ENCODE measurements around the gene RBM47. TPM values are rescaled to one million over a fixed set of nuclear protein-coding genes. Genes with fewer than 3 reads are reported as not detected.

Gene RBM47
- total RNA-seq, 1 donor from 2014 or later: 0.12 TPM

DNA sequence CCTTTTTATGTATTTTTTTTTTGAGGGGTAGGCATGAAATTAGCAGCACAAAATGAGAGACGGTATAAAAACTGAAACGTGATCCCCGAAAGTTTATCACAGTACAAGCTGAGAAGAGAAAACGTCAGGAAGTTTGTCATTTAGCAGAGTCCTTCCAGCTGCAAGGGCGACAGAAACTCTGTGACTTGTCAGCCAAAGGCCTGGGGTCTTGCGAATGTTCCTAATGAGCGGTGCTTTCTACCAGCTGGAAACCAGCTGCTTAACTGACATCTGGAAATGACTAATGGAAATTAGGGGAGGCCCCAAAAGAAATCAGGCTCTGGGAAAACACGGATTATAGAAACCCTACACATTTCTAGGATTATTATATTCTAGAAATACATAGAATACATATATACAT, 228.0 kb downstream of the RBM47 start:
- peaks cover 4% of the 10 kb centered on the region for H3K27me3 Mint-ChIP-seq (ENCODE audit: low read depth)
- no peaks in the 10 kb centered on the region for H3K9me3 Mint-ChIP-seq (ENCODE audit: low read depth)
- no peaks in the 10 kb centered on the region for H3K36me3 Mint-ChIP-seq (ENCODE audit: low read depth)
- H3K4me3 Mint-ChIP-seq (ENCODE audit: unreplicated experiment): no peak overlapping the region
- DNase-seq (ENCODE audit: low spot score): no peak
- H3K4me1 Mint-ChIP-seq (ENCODE audit: low read depth): no peaks in the 10 kb centered on the region
- no peak overlapping the region for H3K27ac Mint-ChIP-seq (ENCODE audit: unreplicated experiment)
- TF ChIP-seq, protein P1, sequence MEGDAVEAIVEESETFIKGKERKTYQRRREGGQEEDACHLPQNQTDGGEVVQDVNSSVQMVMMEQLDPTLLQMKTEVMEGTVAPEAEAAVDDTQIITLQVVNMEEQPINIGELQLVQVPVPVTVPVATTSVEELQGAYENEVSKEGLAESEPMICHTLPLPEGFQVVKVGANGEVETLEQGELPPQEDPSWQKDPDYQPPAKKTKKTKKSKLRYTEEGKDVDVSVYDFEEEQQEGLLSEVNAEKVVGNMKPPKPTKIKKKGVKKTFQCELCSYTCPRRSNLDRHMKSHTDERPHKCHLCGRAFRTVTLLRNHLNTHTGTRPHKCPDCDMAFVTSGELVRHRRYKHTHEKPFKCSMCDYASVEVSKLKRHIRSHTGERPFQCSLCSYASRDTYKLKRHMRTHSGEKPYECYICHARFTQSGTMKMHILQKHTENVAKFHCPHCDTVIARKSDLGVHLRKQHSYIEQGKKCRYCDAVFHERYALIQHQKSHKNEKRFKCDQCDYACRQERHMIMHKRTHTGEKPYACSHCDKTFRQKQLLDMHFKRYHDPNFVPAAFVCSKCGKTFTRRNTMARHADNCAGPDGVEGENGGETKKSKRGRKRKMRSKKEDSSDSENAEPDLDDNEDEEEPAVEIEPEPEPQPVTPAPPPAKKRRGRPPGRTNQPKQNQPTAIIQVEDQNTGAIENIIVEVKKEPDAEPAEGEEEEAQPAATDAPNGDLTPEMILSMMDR (IDR thresholded peaks at IDR 0.05): no peak

DNA sequence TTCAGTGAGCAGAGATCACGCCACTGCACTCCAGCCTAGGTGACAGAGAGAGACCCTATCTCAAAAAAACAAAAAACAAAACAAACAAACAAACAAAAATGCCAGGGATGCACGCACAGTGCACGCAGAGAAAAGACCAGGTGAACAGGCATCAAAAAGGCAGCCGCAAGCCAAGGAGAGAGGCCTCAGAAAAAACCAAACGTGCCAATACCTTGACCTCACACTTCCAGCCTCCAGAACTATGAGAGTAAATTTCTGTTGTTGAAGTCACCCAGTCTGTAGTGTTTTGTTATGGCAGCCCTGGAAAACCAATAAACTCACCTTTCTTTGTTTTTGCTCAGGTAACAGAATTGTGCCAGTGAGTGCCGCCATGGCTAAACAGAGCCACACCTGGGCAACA, 228.6 kb downstream of the RBM47 start:
- no peak overlapping the region for H3K4me3 Mint-ChIP-seq (ENCODE audit: unreplicated experiment)
- peaks cover 5% of the 10 kb centered on the region for H3K4me1 Mint-ChIP-seq (ENCODE audit: low read depth)
- TF ChIP-seq, protein P1 (IDR thresholded peaks at IDR 0.05): no peak
- no peak for DNase-seq (ENCODE audit: low spot score)
- H3K27ac Mint-ChIP-seq (ENCODE audit: unreplicated experiment): no peak overlapping the region
- no peaks in the 10 kb centered on the region for H3K9me3 Mint-ChIP-seq (ENCODE audit: low read depth)
- peaks cover 4% of the 10 kb centered on the region for H3K27me3 Mint-ChIP-seq (ENCODE audit: low read depth)
- no peaks in the 10 kb centered on the region for H3K36me3 Mint-ChIP-seq (ENCODE audit: low read depth)

DNA sequence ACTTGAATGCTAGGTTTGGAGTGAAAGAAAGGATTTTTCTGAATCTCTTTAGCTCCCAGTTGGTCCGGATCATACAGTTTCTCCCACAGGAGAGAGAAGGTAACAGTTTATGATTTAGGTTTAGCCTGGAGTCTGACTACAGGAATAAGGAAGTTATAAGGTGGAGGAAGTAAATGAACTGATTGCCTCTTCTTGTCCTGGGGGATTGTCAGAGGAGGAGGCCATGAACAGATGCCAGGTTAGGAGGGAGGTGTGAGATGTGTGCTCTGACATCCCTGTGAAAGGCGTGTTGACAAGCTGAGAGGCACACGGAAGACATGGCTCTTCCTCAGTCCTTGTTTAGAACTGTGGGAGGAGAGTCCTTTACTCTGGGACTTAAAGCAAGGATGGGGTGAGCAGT, 230.1 kb downstream of the RBM47 start:
- TF ChIP-seq, protein P1 (IDR thresholded peaks at IDR 0.05): no peak
- Mint-ChIP-seq H3K4me3 (ENCODE audit: unreplicated experiment) (no peak overlapping the region), H3K27ac (ENCODE audit: unreplicated experiment) (no peak overlapping the region), H3K4me1 (ENCODE audit: low read depth) (peaks cover 9% of the 10 kb centered on the region), H3K36me3 (ENCODE audit: low read depth) (no peaks in the 10 kb centered on the region), H3K9me3 (ENCODE audit: low read depth) (no peaks in the 10 kb centered on the region), H3K27me3 (ENCODE audit: low read depth) (peaks cover 4% of the 10 kb centered on the region)
- no peak for DNase-seq (ENCODE audit: low spot score)

DNA sequence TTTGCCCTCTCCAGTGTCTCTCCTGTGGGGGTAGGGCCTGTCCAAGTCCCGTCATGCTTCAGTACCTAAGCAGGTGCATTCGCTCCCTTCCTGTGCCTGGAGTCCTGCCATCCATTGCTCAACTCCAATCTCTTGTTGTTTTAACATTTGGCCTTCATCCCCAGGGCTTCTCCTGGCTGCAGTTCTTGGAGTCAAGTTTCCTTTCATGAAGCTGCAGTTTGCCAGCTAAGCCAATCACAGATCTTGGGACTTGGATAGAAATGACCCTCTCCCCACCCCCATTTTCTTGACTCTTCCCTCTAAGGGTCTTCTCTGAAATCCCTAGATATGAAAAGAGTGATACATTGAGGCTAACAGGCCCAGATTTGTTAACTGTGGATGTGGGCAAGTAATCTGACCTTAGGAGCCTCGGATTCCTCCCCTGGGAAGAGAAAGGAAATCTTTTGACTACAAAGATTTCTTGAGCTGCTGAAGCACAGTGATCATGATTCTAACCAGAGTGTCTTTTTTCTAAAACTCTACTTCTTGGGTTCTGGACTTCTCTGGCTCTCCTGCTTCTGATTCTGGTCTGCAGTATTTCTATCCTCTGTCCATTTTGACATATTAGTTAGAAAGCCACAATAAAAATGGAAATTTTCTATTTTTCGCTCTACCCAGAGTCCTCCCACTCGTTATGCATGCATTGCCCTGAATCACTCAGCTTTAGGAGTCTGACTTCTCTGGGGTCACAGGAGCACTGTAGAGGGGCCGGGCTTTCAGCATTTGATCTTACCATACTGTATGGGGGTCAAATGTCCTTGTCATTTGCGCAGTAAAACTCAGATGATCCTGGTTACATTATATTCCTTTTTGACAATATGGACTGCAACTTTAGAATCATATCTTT, 233.5 kb downstream of the RBM47 start:
- peaks cover 9% of the 10 kb centered on the region for H3K4me1 Mint-ChIP-seq (ENCODE audit: low read depth)
- H3K36me3 Mint-ChIP-seq (ENCODE audit: low read depth): no peaks in the 10 kb centered on the region
- H3K9me3 Mint-ChIP-seq (ENCODE audit: low read depth): no peaks in the 10 kb centered on the region
- DNase-seq (ENCODE audit: low spot score): no peak
- no peak overlapping the region for H3K27ac Mint-ChIP-seq (ENCODE audit: unreplicated experiment)
- TF ChIP-seq, protein P1 (IDR thresholded peaks at IDR 0.05): no peak
- H3K27me3 Mint-ChIP-seq (ENCODE audit: low read depth): peaks cover 7% of the 10 kb centered on the region
- no peak overlapping the region for H3K4me3 Mint-ChIP-seq (ENCODE audit: unreplicated experiment)

DNA sequence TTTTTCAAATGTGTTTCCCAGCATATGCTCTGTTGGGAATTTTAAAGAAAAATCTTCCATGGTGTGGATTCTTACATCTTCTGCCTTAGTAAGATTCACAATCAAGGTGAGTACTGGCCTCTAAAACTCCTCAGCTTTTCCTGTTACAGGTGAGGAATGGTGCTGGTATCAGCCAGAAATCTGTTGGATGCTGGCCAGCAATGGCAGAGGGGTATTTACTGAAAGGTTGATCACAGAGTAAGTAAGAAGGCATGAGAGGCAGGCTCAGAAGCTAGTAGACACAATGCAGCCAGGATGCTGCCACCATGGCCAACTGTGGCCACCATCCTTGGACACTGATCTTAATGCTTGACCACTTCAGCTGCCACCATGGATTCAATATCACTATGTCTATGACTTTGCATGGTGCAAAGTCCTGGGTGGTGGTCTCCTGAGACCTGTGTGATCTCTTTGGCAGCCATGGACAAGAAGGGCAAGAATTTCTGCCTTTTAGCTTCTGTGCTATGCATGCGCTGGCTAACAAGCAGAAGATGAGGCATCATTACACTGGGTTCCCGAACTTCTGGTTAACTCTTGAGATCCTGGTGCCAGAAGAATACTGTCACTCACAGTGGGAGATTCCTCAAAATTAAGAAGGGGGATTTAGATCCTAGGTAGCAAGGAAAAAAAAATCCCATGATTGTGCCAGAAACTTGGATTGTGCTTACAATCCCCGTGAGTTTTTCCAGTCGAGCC, 234.3 kb downstream of the RBM47 start:
- no peaks in the 10 kb centered on the region for H3K36me3 Mint-ChIP-seq (ENCODE audit: low read depth)
- no peak overlapping the region for H3K4me3 Mint-ChIP-seq (ENCODE audit: unreplicated experiment)
- no peaks in the 10 kb centered on the region for H3K9me3 Mint-ChIP-seq (ENCODE audit: low read depth)
- no peak for DNase-seq (ENCODE audit: low spot score)
- no peak overlapping the region for H3K27ac Mint-ChIP-seq (ENCODE audit: unreplicated experiment)
- peaks cover 9% of the 10 kb centered on the region for H3K4me1 Mint-ChIP-seq (ENCODE audit: low read depth)
- H3K27me3 Mint-ChIP-seq (ENCODE audit: low read depth): peaks cover 7% of the 10 kb centered on the region
- TF ChIP-seq, protein P1 (IDR thresholded peaks at IDR 0.05): no peak

Data from chondrocyte (in vitro differentiated cells).